ENCODE measurements around the gene BLID. TPM values are rescaled to one million over a fixed set of nuclear protein-coding genes. Genes with fewer than 3 reads are reported as not detected.

The BLID gene
- total RNA-seq, 2 experiments from 2014 or later, result not detected

GRCh38 chr11:122137078-122137793, 21.2 kb upstream of the BLID start:
- no peak for DNase-seq (ENCODE audit: low spot score)
- intact Hi-C loops (cut with micrococcal nuclease; ENCODE audit: unreplicated experiment), result no loop called here
- Histone ChIP-seq H4K20me1 (ENCODE audit: insufficient read depth, low read length) (no peaks in the 10 kb centered on the region), H3K27ac (ENCODE audit: low read depth, low read length, poor library complexity, severe bottlenecking) (no peak overlapping the region), H3K4me1 (ENCODE audit: insufficient read depth, low read length, poor library complexity, severe bottlenecking) (no peaks in the 10 kb centered on the region), H3K36me3 (ENCODE audit: insufficient read depth, low read length) (no peaks in the 10 kb centered on the region), H3K4me2 (ENCODE audit: low read length) (no peak overlapping the region), H3K79me2 (ENCODE audit: insufficient read depth, low read depth, low read length) (no peaks in the 10 kb centered on the region), H3K9me3 (ENCODE audit: low read length) (no peaks in the 10 kb centered on the region), H2AFZ (ENCODE audit: low read length) (no peak overlapping the region), H3K9me2 (ENCODE audit: insufficient read depth, low read length) (no peaks in the 10 kb centered on the region), H3K4me3 (ENCODE audit: low read depth, low read length, poor library complexity, severe bottlenecking) (no peak overlapping the region)
- POLR2A ChIA-PET, result no interaction called here
- CTCF ChIA-PET (ENCODE audit: unreplicated experiment), result no interaction called here
- no TSS peak for BruUV-seq (replicated peaks)
- TF ChIP-seq EZH2phosphoT487 (IDR thresholded peaks at IDR 0.05; ENCODE audit: borderline replicate concordance, low read depth, low read length) (no peak), CTCF (conservative IDR thresholded peaks at IDR 0.05; ENCODE audit: low read length) (no peak)

GRCh38 chr11:122131126-122131525, 15.1 kb upstream of the BLID start:
- no peaks in the 10 kb centered on the region for H3K79me2 ChIP-seq (ENCODE audit: insufficient read depth, low read depth, low read length)
- CTCF ChIA-PET (ENCODE audit: unreplicated experiment), result no interaction called here
- H3K9me2 ChIP-seq (ENCODE audit: insufficient read depth, low read length), result no peaks in the 10 kb centered on the region
- POLR2A ChIA-PET, result no interaction called here
- no peak overlapping the region for H2AFZ ChIP-seq (ENCODE audit: low read length)
- no peak overlapping the region for H3K4me3 ChIP-seq (ENCODE audit: low read depth, low read length, poor library complexity, severe bottlenecking)
- intact Hi-C loops (cut with micrococcal nuclease; ENCODE audit: unreplicated experiment), result no loop called here
- DNase-seq (ENCODE audit: low spot score), result no peak
- no peak overlapping the region for H3K27ac ChIP-seq (ENCODE audit: low read depth, low read length, poor library complexity, severe bottlenecking)
- no peak overlapping the region for H3K4me2 ChIP-seq (ENCODE audit: low read length)
- H3K9me3 ChIP-seq (ENCODE audit: low read length), result no peaks in the 10 kb centered on the region
- no peaks in the 10 kb centered on the region for H4K20me1 ChIP-seq (ENCODE audit: insufficient read depth, low read length)
- TF ChIP-seq EZH2phosphoT487 (IDR thresholded peaks at IDR 0.05; ENCODE audit: borderline replicate concordance, low read depth, low read length) (no peak), CTCF (conservative IDR thresholded peaks at IDR 0.05; ENCODE audit: low read length) (no peak)
- no peaks in the 10 kb centered on the region for H3K4me1 ChIP-seq (ENCODE audit: insufficient read depth, low read length, poor library complexity, severe bottlenecking)
- no peaks in the 10 kb centered on the region for H3K36me3 ChIP-seq (ENCODE audit: insufficient read depth, low read length)
- no TSS peak for BruUV-seq (replicated peaks)

- POLR2A ChIA-PET, result no interaction called here
- no peaks in the 10 kb centered on the region for H3K79me2 ChIP-seq (ENCODE audit: insufficient read depth, low read depth, low read length)
These were observed 12.1 kb upstream of the BLID start for GRCh38 chr11:122128146-122128545.

More at GRCh38 chr11:122128146-122128545, 12.1 kb upstream of the BLID start:
- Histone ChIP-seq H2AFZ (ENCODE audit: low read length) (no peak overlapping the region), H3K4me3 (ENCODE audit: low read depth, low read length, poor library complexity, severe bottlenecking) (no peak overlapping the region), H3K9me2 (ENCODE audit: insufficient read depth, low read length) (no peaks in the 10 kb centered on the region), H3K9me3 (ENCODE audit: low read length) (no peaks in the 10 kb centered on the region), H3K4me1 (ENCODE audit: insufficient read depth, low read length, poor library complexity, severe bottlenecking) (no peaks in the 10 kb centered on the region), H3K4me2 (ENCODE audit: low read length) (no peak overlapping the region), H4K20me1 (ENCODE audit: insufficient read depth, low read length) (no peaks in the 10 kb centered on the region), H3K27ac (ENCODE audit: low read depth, low read length, poor library complexity, severe bottlenecking) (no peak overlapping the region), H3K36me3 (ENCODE audit: insufficient read depth, low read length) (no peaks in the 10 kb centered on the region)
- DNase-seq (ENCODE audit: low spot score), result no peak
- no TSS peak for BruUV-seq (replicated peaks)
- TF ChIP-seq CTCF (conservative IDR thresholded peaks at IDR 0.05; ENCODE audit: low read length), result no peak
- no peak for TF ChIP-seq EZH2phosphoT487 (IDR thresholded peaks at IDR 0.05; ENCODE audit: borderline replicate concordance, low read depth, low read length)
- intact Hi-C loops (cut with micrococcal nuclease; ENCODE audit: unreplicated experiment), result no loop called here
- CTCF ChIA-PET (ENCODE audit: unreplicated experiment), result no interaction called here
